GM21619 (cell line): Measurements from ENCODE around the gene TNNI3.
A peak's percentile ranks its signal among the peaks of the same experiment; 100 is the strongest.

Experiments used
- ATAC-seq: cut with Tn5 transposase; IDR thresholded peaks from one replicate; pipeline ENCODE4 v1.9.1; 2021; ENCODE audit not compliant: unreplicated experiment

Gene TNNI3

DNA sequence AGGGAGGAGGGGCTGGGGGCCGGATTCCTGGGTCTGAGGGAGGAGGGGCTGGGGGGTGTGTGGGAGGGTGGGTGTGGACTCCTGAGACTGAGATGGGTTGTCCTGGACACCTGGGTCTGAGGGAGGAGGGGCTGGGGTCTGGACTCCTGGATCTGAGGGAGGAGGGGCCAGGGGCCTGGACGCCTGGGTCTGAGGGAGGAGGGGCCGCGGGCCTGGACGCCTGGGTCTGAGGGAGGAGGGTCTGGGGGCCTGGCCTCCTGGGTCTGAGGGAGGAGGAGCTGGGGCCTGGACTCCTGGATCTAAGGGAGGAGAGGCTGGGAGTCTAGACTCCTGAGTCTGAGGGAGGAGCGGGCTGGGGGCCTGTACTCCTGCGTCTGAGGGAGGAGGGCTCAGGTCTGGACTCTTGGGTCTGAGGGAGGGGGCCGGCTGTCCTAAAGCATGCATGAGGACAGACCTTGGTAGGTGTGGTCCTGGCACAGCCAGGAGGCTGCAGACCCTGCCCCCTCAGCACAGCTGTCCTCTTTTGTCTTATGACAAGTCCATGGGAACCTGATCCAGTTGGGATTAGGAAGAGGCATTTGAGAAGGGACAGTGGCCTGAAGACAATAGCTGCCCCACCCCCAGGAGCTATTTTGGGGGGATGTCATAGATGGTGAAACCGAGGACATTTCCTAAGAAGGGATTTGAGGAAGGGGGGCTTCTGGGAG lies 9.8 kb downstream of the TNNI3 start:
- no peak for ATAC-seq

DNA sequence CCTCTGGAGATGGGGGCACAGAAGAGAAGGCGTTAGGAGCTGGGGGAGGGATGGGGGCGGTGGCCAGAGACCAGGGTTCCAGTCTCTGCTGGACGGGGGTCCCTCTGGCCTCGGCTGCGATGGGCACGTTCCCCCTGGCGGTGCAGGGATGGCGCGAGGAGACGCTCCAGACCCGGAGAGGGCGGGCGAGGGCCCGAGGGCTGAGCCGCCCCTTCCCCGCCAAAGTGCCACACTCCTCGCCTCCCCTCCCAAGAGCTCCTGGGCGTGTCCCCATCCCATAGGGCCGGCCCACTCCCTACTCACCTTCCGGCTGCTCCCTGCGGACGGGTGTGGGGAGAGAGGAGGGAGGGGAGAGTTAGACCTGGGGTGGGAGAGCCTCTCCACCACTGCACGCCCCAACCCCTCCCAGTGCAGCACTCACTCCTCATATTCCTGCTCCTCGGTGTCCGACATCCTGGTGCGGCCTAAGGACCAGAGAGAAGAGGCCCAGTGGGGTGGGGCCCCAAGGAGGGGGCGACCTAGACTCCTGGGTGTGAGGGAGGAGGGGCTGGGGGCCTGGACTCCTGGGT lies 10.7 kb downstream of the TNNI3 start:
- ATAC-seq = no peak

DNA sequence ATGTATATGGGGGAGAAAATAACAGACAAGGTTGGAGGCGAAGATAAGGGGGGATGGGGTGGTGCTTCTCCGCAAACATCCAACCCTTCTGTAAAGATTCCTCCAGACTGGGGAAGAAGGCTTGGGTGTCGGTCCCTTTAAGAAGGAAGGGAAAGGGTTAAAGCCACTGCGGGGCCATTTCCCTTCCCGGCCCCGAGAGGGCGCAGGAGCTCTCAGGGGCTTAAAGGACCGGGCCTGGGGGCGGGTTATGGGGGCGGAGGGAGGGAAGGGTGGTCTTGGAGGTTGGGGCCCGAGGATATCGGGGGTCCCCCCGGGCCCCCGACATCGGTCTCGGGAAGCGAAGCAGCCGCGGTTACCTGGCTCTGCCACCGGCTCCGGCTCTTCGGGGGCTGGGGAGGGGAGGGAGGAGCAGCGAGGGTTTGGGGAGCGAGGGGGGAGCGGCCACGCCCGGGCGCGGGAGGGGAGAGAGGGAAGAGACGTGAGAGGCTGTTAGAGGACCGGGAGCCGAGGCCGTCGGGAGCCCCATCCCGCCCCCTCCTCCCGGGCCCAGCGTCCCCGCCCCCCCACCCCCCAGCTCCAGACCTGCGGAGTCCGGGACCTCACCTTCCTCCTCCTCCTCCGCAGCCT lies 11.3 kb downstream of the TNNI3 start:
- no peak for ATAC-seq

DNA sequence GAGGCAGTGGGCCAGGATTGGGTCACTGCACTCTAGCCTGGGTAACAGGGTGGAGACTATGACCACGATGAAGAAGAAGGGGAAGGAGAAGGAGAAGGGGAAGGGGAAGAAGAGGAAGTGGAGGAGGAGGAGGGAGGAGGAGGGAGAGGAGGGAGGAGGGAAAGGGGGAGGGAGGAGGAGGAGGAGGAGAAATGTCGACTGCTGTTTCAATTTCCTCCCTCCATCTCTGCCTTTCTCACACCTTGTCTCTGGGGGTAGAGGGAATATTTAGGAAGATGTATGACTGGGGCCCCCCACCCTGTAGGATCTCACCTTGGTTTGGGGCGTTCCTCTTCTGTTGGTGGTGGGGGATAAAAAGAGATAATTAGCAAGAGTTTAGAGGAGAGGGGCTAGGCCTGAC lies 12.3 kb downstream of the TNNI3 start:
- ATAC-seq = no peak

DNA sequence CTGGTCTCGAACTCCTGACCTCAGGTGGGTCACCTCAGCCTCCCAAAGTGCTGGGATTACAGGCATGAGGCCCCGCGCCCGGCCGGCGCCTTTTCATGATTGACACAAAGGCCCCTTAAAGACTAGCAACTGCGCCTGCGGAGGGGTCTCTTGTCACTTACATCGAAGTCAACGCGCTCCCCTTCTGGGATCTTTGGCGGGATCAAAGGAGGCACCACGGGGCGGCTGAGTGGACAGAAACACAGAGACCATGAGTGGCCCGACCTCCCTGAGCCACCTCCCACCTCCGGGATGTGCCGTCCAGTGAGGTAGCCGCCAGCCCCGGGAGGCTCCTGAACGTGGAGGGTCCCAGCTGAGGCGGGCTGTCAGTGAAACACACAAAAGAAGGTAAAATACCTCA lies 15.8 kb downstream of the TNNI3 start:
- ATAC-seq = no peak

DNA sequence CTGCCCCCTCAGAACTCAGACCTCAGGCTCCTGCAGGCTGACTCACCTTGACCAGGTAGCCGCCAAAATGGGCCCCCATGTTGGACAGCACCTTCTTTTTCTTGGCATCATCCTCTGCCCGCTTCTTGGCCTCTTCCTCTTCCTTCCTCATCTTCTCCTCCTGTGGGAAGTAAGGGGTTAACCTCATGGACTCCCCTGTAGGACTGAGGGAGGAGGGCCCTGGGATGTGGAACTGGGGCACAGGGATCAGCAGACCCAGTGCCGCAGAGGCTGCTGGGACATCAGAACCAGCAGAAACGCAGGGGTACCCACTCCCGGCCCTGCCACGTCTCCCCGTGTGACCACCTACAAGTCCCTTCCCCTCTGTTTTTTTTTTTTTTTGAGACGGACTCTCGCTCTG lies 19.6 kb downstream of the TNNI3 start:
- no peak for ATAC-seq

DNA sequence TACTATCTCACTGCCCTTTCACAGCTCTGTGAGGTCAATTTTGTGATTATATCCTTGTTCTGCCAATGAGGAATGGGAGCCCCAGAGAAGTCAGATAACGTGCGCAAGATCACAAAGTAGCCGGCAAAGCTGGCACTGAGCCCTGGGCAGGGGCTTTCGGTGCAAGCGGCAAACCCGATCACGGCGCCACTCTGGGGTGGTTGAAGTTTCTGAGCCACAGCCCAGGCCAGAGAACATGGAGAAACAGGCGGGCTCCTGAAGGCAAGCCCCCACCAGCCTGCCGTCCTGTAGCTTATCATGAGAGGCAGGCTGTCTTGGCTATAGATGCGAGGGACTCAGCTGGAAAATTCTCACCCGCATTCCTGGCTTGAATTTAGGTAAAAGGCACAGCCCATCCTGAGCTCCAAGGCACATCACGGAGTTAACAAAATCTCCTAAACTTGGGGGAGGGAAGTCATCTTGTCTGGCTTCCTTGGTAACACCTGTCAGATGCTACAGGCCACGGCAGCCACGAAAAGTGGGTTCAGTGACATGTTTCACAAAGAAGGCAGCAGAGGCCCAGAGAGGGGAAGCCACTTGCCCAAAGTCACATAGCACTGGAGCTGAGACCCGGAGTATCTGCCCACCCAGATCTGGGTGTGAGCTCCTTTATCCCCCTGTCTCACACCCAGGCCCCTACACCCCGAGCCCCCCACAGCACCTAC lies 21.0 kb downstream of the TNNI3 start:
- no peak for ATAC-seq

DNA sequence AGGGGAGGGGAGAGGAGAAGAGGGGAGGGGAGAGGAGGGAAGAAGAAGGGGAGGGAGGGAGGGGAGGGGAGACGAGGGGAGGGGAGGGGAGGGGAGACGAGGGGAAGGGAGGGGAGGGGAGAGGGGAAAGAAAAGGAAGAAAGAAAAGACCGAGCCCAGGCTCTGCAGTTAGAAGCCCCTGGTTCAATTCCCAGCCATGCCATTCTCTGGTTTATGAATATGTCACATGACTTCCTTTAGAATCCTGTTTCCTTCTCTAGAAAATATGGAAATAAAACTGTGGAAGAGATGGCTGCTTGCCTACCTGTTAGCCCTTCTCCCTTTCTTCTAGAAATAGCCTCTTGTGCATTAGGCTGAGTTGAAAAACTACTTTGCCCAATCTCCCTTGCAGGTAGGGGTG lies 22.8 kb downstream of the TNNI3 start:
- no peak for ATAC-seq

DNA sequence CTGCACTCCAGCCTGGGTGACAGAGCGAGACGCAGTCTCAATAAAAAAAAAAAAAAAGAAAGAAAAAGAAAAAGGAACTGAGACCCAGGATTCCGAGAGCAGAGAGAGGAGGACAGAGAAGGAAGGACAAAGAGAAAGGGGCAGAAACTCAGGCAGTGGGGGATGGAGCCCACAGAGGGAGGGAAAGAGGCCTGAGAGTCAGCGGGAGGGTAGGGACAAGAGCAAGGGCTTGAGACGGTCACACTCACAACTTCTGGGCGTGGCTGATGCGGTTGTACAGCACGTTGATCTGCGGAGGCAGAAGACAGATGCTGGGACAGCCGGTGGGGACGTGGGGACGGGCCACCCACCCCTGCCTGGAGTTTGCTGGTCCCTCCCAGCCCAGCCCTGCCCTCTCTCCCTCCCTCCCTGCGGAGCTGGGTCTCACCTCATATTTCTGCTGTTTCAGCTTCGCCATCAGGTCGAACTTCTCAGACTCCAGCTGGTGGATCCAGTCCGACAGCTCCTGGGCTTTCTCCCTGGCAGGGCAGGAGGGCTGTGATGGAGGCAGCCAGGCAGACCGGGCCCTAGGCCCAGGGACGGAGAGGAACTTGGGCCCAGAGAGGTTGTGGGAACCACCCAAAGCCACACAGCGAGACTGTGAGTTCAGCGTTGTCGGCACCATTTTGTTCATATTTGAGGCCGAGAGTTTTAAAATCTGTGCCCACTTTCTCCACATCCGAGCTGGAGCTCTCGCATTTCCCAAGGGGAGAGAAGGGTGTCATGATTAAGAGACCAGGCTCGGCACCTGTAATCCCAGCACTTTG lies 23.7 kb downstream of the TNNI3 start:
- no peak for ATAC-seq

DNA sequence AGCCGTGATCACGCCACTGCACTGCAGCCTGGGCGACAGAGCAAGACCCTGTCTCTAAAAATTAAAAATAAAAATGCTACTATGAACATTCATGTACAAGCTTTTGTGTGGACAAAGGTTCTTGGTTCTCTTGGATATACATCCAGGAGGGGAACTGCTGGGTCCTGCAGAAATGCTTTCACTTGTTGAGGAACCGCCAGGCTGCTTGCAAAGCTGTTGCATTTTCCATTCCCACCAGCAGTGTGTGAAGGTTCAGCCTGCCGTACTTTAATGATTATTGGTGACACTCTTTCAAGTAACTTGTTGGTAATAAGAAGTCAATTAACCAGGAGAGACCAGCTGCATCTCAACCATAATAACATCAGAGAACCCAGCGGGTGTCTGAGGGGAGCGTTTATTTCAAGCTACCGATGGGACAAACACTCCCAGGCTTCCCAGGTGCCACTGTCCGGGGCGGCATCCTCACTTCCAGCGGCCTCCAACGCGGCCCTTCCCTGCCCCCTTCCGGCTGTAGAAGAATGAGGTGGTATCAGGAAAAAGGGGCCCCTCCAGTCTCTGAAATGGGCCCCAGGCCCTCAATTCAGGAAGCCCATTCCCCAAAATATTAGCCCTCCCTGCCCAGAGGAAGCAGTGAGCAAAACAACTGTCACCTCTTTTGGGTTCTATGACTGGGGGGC lies 24.9 kb downstream of the TNNI3 start:
- ATAC-seq = no peak

DNA sequence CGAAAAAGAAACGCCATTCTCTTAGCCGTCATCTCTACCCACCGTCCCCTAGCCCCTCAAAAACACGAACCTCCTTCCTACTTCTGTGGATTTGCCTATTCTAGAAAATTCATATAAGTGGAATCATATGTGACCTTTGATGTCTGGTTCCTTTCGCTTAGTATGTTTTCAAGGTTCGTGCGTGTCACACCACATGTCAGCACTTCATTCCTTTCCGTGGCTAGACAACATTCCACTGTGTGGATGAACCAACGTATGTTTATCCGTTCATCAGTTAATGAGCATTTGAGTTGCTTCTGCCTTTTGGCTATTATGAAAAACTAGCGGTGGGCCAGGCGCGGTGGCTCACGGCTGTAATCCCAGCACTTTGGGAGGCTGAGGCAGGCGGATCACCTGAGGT lies 26.1 kb downstream of the TNNI3 start:
- ATAC-seq = no peak

DNA sequence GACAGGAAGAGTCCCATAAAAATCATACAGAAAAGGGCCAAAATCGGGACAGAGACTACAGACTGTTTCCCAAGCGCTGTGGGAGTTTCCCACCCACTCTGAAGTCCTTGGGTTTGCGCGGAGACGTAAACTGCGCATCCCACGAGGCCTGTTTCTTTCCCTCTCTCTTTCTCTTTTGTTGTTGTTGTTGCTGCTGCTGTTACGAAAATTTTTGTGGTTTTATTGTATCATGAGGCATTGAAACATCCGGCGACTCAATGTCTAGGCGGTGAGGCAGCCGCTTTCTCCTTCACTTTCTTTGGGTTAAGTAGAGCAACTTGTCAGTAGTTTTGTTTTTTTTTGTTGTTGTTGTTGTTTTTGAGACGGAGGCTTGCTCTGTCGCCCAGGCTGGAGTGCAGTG lies 38.5 kb downstream of the TNNI3 start:
- no peak for ATAC-seq

DNA sequence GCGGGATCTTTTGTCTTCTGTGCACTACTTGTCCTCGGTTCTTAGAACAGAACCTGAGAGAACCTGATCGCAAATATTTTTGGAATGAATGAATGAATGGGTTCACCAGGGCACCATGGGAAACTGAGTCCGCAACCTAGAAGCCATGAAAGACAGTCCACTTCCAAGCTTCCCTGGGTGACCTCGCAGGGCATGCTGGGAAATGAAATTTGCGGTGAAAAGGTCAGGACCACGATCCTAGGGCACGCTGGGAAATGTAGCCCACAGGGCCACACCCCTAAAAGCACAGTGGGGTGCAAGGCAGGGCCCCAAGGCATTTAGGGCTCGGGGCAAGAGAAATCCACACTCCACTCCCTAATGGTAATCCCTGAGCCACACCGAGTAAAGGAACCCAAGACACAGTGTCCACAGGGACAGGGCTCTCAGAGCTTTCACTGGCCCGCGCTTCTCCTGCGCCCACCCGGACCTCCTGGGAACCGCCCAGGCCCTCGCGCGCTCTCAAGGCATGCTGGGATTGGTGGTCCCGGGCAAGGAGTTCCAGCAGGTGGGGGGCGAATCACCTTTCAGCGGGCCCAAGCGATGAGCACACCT lies 39.0 kb downstream of the TNNI3 start:
- ATAC-seq = no peak

DNA sequence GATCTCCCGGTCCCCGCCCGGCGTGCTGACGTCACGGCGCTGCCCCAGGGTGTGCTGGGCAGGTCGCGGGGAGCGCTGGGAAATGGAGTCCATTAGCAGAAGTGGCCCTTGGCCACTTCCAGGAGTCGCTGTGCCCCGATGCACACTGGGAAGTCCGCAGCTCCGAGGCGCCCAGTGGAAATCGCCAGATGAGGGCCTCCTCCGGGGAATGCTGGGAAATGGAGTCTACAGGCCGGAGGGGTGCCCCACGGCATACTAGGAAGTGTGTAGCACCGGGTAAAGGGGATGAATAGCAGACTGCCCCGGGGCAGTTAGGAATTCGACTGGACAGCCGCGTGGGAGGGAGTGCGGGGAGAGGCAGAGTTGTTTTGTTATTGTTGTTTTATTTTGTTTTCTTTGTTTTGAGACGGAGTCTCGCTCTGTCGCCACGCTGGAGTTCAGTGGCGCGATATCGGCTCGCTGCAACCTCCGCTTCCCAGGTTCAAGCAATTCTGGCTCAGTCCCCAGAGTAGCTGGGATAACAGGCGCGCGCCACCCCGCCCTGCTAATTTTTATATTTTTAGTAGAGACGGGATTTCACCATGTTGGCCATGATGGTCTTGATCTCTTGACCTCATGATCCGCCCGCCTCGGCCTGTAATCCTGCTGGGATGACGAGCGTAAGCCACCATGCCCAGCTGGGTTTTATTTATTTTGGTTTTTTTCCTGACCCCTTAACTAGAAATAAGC lies 39.7 kb downstream of the TNNI3 start:
- peak; percentile 82 for ATAC-seq

DNA sequence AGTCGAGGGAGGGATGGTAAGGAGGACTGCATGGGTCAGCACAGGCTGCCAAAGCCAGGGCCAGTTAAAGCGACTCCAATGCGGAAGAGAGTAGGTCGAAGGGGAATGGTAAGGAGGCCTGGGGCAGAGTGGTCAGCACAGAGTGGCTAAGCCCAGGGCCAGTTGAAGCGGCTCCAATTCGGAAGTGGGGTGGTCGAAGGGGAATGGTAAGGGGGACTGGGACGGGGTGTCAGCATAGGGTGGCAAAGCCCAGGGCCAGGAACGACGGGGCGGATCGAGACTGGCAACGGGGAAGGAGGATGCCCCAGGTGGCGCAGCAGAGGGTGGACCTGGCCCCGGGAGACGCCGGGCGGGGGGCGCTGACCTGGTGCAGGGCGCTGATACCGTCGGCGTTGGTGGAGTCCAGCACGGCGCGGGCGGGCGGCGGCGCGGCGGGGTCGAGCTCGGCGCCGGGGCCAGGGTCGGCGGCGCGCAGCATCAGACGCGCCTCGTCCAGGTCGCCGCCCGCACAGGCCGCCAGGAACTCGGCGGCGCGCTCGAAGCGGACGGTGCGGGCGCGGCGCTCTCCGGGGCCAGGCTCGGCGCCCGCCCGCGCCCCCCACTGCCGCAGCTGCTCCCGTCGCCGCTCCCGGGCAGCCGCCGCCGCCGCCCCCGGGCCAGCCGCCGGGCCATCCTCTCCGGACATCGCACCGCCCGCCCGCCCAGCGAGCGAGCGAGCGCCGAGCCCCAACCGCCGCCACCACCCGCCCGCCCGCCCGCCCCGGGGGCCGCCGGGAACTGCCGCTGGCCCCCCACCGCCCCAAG lies 40.5 kb downstream of the TNNI3 start, which contains the start of gene PPP1R12C:
PPP1R12C (minus strand) TSS at position 779 of the 804 bp plus-strand sequence; CDS start at position 685, 94 bp downstream.
- ATAC-seq = peak; percentile 7

DNA sequence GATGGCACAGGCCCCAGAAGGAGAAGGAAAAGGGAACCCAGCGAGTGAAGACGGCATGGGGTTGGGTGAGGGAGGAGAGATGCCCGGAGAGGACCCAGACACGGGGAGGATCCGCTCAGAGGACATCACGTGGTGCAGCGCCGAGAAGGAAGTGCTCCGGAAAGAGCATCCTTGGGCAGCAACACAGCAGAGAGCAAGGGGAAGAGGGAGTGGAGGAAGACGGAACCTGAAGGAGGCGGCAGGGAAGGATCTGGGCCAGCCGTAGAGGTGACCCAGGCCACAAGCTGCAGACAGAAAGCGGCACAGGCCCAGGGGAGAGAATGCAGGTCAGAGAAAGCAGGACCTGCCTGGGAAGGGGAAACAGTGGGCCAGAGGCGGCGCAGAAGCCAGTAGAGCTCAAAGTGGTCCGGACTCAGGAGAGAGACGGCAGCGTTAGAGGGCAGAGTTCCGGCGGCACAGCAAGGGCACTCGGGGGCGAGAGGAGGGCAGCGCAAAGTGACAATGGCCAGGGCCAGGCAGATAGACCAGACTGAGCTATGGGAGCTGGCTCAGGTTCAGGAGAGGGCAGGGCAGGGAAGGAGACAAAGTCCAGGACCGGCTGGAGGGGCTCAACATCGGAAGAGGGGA lies 41.2 kb downstream of the TNNI3 start:
- peak; percentile 26 for ATAC-seq

DNA sequence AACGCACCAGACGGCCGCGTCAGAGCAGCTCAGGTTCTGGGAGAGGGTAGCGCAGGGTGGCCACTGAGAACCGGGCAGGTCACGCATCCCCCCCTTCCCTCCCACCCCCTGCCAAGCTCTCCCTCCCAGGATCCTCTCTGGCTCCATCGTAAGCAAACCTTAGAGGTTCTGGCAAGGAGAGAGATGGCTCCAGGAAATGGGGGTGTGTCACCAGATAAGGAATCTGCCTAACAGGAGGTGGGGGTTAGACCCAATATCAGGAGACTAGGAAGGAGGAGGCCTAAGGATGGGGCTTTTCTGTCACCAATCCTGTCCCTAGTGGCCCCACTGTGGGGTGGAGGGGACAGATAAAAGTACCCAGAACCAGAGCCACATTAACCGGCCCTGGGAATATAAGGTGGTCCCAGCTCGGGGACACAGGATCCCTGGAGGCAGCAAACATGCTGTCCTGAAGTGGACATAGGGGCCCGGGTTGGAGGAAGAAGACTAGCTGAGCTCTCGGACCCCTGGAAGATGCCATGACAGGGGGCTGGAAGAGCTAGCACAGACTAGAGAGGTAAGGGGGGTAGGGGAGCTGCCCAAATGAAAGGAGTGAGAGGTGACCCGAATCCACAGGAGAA lies 42.0 kb downstream of the TNNI3 start:
- no peak for ATAC-seq
